HG02973 (cell line): ENCODE measurements around the gene ADAM19.

Experiments used
- ATAC-seq: cut with Tn5 transposase; IDR thresholded peaks from one replicate; pipeline ENCODE4 v1.9.1; 2021; ENCODE audit warnings: moderate library complexity; ENCODE audit not compliant: unreplicated experiment

Gene ADAM19

DNA sequence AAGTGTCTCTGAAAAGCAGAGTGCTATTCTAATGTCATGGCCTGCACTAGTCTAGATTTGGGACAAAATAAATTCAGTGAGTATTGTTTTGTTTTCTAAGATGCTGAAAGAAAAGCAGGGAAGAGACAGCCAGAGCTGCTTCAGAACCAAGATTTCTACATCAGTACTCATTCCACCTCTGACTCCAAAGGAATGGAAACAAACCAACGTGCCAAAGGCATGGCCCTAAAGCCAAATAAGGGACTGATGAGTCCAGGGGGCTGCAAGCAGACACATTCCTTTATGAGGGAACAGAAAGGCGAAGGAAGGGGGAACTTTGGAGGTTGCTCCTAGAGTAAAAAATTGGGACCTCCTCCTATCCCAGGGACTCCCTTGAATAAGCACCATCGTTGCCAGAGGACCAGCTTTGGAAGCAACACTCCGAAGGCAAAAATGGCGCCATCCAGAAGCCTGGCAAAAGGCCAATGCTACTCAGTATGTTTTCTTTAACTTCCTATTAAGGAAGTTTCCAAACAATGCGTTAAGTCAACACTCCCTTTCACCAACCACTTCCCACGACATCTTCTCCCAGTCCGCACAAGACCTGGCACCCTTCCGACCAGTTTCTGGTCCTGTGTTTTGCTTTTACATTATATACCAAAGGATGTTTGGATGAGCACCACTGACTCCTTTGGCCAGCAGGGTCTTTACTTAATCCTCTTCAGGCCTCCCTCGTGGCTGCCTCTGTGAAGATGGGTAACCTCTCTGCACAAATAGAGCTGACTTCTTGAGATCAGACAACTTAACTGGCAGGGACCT lies 31.6 kb downstream of the ADAM19 start:
- no peak for ATAC-seq

DNA sequence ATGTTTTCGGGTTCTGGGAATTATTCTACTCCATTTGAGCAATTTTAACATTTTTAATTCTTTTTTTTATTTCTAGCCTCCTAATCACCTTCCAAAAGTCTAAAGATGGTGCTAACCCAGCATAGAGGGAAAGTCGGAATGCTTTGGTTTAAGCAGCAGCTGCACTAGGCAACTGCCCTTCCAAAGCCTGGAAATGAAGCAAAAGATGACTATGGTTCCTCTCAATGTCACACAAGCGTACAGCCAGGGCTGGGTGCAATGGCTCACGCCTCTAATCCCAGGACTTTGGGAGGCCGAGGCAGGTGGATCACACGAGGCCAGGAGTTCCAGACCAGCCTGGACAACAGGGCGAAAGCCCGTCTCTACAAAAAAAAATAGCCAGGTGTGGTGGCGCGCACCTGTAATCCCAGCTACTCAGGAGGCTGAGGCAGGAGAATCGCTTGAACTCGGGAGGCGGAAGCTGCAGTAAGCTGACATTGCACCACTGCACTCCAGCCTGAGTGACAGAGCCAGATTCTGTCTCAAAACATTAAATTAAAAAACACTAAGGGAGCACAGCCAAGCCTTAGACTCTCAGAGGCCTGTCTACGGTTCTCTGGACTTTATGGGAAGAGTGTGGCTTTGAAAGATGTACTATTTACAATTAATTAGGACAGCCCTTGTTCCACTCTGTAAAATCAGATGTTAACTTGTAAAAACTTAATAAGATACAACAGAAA lies 33.1 kb downstream of the ADAM19 start:
- no peak for ATAC-seq

DNA sequence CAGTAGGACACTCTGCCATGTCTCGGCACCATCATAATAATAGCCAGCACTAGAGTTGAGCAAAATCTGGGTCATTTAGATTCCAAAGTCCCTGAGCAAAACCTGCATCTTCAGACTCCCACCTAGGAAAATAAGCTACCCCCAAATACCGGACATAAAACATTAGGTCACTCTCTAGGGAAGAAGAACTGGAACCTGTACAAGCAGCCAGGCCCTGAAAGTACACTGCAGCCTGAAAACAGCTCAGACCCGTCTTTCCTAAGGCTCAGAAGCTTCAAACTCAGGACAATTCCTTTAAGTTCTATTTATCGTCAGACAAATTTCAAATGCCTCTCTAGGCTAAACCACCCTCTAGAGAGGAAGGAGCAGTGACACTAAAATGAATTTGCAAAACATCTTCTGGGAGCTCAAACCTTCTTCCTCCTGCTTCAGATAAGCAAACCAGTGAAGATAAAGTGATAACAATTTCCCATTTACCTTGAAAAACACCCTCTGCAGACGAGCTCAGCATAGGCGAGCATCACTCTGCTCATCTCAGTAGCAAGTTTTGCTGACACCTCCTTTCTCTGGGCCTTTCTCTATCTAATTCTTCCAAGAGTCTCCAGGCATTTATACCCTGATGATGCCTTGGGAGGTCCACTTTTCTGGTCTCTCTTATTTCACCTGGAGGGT lies 34.0 kb downstream of the ADAM19 start:
- no peak for ATAC-seq

DNA sequence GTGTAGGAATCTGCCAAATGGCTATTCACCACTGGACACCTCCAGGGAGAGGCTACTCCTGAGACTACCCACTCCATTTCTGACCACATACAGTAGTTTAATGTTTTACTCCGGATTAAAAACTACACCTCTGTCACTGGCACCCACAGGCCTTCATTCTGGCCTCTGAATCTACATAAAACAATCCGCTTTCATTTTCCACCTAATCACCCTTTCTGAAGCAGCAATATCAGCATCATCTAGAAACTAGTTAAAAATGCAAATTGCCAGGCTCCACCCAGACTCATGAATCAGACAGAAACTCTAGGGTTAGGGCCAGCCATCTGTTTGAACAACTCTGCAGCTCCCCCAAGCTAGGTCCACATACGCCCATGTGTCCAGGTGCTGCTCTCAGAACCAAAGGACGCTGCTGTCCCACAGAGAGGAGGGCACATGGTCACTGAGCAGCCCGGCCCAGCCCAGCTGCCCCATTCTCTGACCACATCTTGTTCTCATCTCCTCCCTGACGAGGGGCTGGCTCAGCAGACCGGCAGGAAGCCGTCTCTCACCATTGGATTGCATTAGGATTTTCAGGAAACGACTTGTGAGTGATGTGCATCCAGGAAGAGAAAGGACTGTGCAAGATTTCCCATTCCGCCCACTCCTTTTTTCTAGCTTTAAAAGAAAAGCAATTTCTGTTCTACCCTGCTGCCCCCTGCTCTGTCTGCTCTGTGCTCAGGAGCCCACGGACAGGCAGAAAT lies 34.7 kb downstream of the ADAM19 start:
- ATAC-seq, result peak; percentile 94

DNA sequence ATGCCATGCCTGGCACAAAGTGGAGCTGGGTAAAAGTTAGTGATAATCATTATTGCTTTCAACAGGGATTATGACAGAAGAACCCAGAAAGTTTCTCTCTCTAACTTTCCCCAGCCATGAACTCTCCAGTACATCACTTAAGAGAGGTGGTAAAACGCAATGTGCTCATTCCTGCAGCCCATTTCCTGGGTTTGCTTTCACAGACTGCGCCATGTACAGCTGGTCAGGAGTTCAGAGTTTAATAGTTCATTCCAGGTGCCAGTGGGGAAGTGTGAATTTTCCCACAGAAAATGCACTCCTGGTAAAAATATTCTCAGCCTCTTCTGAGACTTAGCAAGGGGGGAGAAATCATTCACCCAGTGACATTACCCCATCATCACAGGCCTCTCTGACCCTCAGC lies 35.5 kb downstream of the ADAM19 start:
- ATAC-seq, result no peak

DNA sequence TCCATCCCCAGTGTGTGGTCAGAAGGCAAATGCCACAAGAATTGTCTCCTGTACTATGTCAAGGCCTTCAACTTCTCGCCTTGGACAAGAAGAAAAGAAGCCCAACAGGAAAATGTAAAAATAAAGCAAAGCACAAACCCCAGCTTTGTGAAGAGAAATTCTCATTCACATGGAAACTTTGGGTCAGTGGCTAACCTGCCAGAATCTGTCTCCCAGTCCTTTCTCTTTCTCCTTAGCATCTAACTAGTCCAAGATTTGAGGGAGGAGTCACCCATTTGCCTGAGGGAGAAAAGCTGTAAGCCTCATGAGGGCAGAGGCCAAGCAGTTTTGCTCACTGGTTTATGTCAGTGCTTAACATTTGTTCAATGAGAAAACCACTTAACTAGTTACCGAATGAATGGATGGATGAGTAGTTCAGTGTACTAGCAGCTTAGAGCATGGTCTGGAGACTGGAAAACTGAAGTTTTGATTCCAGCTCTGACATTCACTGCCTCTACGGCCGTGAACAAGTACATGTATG lies 36.0 kb downstream of the ADAM19 start:
- no peak for ATAC-seq

DNA sequence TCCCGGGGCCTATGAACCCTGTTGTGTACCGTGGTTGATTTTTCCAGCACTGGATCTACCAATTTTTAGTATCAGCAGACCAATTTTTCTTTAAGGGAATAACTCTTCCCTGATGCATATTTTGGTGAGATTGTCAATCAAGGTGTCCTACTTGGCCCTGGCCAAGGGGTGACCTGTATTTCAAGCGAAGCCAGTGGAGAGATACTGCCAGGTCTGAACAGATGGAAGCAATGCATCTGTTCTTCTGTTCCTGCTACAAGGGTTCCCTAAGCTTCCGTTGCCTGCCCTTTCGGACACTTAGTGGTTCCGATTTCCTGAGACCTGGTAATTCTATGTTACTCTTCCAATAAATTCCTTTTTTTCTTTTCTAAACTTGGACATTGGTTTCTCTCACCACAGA lies 37.3 kb downstream of the ADAM19 start:
- no peak for ATAC-seq

DNA sequence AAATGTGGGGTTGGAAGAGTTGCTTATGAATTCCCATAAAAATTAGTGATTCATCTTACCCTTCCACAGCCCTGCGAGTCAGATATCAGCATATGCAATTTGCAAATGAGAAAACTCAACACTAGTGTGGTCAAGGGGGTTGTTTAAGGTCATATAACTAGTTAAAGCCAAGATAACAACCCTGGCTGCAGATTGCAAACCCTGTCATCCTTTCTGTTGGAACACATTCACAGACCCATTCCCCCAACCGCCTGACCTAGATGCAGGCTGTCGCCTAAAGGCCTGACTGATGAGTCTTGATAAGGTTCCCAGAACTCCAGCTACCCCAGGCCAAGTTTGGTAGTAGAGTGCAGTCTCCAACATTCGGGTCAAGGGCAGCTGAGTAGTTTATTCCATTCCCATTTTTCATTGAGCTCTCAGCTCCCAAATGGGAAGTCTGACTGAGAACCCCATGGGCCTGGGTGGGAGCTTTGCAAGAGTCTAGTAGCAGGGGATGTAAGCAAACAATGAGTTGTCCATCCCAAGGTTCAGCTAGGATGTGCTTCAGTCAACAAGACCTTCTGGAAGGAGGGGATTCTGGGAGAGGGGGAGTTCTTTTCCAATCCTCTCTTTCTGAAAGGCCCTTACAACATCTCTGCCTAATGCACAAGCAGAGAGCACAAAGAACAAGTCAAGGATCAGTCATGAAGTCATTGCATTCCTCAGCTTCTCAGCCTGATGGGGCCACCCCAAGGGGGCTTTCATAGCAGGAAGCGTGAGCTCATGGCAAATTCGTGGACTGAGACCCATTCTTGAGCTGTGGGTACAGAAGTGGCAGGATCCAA lies 40.3 kb downstream of the ADAM19 start:
- ATAC-seq, result no peak

DNA sequence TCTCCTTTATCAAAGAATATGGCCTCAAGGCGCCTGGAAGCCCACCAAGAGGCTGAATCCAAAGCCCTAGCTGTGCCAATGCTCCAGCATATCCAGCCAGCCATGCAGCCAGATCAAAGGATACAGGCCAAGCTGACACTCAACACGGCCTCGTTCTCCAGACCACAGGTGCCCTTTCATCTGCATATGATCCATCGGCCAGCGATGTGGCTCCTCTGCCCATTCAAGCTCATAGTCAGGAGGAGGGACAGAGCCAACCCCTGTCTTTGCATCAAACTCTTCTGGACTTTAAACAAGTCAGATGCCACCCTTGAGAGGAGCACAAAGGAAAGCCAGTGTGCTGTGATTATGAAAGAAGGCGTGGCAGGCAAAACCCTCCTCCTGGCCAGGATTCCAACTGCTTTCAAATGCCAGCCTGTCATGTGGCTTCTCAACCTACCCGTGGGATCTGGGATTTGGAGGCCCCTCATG lies 42.5 kb downstream of the ADAM19 start:
- no peak for ATAC-seq

DNA sequence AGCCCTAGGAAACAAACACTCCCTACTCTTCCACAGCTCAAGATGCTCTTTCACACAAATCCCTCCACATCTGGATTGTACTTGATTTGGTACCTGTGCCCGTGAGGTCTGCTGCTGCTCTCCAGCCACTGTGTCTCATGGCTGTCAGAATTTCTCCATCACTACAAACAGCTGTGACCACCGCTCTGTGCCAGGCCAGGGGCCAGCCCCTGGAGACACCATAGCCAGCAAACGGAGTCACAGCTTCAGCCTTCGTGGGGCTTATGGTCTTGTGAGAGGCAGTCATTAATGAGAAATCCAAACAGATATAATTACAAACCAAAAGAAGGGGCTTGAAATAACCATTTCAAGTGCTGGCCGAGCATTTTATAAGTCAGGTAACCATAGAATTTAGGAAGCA lies 43.6 kb downstream of the ADAM19 start:
- ATAC-seq, result no peak

DNA sequence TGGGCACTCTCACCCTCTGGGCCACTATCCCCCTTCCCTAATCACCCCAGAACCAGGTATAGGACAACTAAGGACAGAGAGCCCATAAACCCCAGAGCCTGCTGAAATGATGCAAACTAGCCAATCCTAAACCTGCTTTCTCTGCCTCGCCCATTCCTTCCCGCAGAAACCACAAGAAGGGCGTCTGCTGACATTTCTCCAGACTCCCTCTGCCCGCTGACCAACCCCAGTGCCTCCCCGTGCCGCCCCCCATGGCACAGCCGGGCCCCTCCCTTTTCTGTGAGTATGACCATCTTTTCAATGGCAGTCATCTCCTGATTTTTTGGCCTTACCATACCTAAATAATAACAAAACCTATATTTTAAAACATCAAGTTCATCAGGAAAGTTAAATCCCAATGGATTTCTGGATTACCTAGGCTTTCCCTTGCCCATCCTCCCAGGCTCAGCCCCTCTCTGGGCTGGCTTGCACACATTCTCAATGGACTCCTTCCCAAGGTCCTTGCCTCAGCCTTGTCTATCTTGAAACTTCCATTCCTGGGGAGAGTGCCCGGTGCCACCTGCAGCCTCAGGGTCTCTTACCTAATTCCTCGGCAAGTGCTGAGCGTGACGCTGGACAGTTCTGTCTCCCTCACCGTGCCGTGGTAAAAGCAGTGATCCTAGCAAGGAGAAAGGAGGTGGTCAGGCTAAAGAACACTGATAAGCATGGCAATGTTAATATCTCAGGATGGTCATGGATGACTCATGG lies 45.2 kb downstream of the ADAM19 start:
- ATAC-seq, result no peak

DNA sequence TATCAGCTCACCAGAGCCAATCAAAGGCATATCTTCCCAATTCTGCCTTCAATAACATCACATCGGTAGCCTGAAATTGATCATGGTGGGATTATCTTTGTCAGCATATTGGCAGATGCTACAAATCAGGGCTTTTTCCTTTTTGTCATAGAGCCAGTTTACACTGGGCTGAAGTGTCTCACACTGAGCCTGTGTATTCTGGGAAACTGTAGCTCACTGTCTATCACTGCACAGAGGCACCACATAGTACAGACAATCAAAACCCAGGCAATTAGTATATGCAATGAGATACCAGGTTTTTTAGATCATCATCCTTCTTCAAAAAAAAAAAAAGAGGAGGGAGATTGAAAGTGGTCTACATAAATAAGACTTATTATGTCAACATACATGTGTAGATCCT lies 46.6 kb downstream of the ADAM19 start:
- no peak for ATAC-seq

DNA sequence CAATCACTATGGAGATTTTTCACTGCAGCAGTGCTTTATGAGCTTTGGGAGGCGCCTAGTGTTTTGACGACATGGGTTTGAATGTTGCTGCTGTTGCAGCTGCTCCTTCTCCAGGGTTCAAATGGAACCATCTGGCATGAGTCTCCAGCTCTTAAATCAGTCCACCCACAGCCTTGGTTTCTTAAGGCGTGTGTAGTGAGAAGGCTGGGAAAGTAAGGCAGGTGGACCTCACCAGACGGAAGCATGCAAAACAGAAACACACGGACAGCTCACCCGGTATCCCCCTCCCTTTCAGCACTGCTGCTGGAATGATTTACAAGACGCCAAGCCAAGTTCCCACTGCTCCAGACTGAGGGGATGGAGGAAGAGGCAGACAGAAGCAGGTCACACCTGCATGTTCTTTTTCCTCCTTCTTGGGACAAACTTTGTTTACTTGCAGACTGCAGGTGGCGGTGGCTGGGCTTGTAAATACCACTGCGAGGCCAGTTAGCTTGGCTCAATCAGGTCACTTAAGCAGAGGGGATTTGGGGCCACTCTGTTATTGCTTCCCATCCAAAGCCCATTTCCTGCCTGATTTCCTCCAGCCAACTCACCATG lies 47.4 kb downstream of the ADAM19 start:
- no peak for ATAC-seq

DNA sequence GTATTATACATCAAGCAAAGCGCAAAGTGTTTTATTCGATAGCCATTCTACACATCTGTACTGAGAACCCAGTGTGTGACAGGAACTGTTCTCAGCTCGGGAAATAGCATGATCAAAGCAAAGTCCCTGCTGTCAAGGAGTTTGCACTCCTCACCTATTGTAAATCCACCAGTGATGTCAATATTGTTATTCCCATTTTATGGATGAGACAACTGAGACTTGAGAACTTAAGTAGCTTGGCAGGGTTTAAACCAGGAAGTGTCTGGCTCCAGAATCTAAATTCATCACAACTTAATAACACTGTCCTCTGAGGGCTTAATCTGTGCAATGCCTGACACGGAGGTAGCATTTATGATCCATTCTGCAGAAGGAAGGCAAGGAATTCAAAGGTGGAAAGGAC lies 50.7 kb downstream of the ADAM19 start:
- no peak for ATAC-seq

DNA sequence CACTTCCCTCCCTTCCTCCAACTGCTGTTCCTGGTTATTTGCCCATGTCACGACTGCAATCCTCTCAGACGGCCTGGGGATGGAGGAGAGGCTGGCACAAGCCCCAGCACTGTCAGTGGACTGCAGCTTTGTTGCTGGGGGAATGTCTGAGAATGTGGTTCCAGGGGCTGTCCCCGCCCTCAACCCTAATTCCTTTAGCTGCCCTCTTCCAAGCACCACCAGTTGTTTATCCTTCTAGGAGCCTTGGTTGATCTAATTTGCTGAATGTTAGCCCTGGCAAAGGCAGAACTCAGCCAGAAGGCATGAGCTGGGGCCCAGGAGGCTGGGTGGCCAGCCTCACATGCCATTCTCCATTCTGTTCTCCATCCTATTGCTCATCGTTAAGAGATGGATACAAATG lies 51.6 kb downstream of the ADAM19 start:
- no peak for ATAC-seq

DNA sequence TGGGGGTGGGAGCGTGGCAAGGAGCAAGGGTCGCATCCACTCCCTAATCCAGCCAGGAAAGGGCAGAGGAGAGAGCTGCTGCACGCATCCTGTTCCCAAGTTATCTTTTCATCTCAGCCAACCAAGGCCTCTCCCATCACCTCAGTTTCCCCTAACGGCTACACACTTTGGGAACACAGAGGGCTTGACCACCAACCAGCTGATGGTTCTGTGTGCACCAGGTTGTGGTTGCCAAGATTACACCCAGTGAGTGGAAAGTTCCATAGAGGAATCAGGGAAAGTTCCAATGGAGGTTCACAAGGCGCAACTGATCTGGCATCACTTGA lies 53.9 kb downstream of the ADAM19 start:
- no peak for ATAC-seq

DNA sequence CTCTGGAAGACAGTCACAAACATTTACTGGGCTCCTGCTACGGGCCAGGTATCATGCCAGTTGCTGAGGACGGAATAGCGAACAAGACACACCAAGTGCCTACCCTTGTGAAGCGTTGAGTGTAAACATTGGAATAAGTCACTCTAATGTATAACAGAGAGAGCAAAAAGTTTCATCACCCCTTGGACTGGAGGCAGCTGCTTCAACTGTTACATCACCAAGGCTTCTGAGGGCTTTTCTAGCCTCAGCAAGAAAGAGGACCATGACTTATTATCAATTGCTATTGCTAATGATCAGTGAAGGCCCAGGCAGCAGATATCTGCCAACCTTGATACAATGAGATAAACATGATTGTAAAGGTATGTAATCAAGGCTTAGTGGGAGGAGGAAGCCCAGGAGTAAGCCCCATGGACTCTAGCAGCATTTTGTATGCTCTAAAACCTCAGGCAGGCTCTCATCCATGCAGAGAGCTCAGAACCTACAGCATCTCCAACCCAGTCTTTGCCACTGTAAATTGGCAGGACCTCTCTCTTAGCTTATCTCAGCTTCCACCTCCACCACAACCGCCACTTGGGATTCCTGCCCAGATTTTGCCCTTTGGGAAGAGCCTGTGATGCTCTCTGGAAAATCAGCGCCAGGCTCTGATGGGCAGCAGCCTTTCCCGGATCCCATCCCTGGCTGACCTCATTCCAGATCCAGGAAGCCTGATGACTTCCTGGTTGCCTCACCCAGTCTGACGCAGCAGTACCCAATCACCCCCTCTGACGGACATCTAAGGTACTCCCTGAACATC lies 54.5 kb downstream of the ADAM19 start:
- ATAC-seq, result no peak

DNA sequence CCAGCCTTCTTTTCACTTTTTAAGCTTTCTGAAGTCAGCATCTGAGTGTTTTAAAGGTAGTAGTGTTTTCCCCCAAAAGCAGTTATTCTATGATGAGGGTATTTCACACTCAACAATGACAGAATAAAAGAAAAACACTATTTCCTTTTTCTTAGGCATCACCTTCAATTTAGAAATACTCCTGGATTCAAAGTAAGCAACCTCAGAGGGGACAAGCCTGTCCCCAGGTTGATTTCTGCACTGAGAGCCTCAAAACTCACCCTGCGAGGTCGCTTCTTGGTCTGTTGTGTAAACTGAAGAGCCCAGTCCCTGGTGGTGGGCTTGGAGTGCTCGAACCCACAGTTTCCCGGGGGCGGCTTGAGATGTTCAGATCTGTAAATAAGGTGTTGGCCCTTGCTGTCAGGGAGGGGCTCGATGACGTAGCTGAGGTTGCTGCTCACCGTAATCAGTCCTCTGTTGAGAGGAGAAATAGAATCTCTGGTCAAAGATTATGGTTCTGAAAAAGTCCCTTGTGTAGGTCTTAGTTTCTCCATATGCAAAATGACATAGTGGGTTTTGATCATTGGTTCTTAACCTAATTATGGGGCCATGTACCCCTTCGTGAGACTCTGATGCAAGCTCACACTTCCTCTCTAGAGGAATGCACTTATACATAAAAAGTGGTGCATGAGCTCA lies 55.9 kb downstream of the ADAM19 start:
- no peak for ATAC-seq
